Lower lobe of right lung (tissue), 2 donors: ENCODE results near the gene S100B. TPM values are rescaled to one million over a fixed set of nuclear protein-coding genes. Genes with fewer than 3 reads are reported as not detected.
A peak's percentile ranks its signal among the peaks of the same experiment; 100 is the strongest.

ENCODE experiments used
- ATAC-seq, 2 donors: fragments of 200-7000 bp; cut with Tn5 transposase; one replicate each; pipeline ENCODE4 v1.9.1; 2020 to 2022; ENCODE audit warnings: mild to moderate bottlenecking in 2 of 2, moderate library complexity in 2 of 2
- DNase-seq: peaks from one replicate; pipeline ENCODE4 v3.0.0-alpha.2; 2020
- H3K27ac ChIP-seq: fragments of 200-600 bp; one replicate; pipeline ENCODE4 v1.8.0; 2022
- H3K27me3 ChIP-seq: fragments of 200-600 bp; one replicate; pipeline ENCODE4 v1.8.0; 2022; ENCODE audit warnings: low read depth
- H3K36me3 ChIP-seq: fragments of 200-600 bp; one replicate; pipeline ENCODE4 v1.8.0; 2022; ENCODE audit warnings: mild to moderate bottlenecking
- H3K4me1 ChIP-seq: fragments of 200-600 bp; one replicate; pipeline ENCODE4 v1.8.0; 2022
- H3K4me3 ChIP-seq: fragments of 200-600 bp; one replicate; pipeline ENCODE4 v1.8.0; 2022; ENCODE audit warnings: mild to moderate bottlenecking
- H3K9me3 ChIP-seq: fragments of 200-600 bp; one replicate; pipeline ENCODE4 v1.8.0; 2022
- CTCF ChIP-seq: fragments of 200-600 bp; IDR thresholded peaks from one replicate; pipeline ENCODE4 v1.8.0; 2022; ENCODE audit warnings: antibody characterized with exemption, mild to moderate bottlenecking
- intact Hi-C: fragments of 100-400 bp; cut with DNase I; formaldehyde crosslinking; loops from one replicate; pipeline ENCODE4 v1.11.0; 2022
- total RNA-seq: library from RNA; stranded (reverse); fragmentation: NEBNext Ultra II Directional; extraction: Animal tissue kit (Norgen Biotek cat#: 25700); gene quantifications from one replicate; pipeline ENCODE4 v1.2.1, GENCODE V29; 2021
- donor health status: DM: no; HTN: yes; CAD: no; lungs with severe emphysema.

The S100B gene
- total RNA-seq, 1 donor from 2014 or later, result 4.5 TPM

GRCh38 chr21:46570631-46571030 is 34.3 kb downstream of the S100B start:
- Histone ChIP-seq H3K36me3 (peaks cover 54% of the 10 kb centered on the region), H3K9me3 (no peaks in the 10 kb centered on the region), H3K27me3 (no peaks in the 10 kb centered on the region), H3K4me1 (no peaks in the 10 kb centered on the region), H3K4me3 (no peak overlapping the region), H3K27ac (no peak overlapping the region)
- intact Hi-C loops, result no loop called here
- no peak for TF ChIP-seq CTCF
- ATAC-seq (no peak), DNase-seq (no peak)

GRCh38 chr21:46570119-46570518 is 34.8 kb downstream of the S100B start:
- Histone ChIP-seq H3K36me3 (peaks cover 60% of the 10 kb centered on the region), H3K27ac (no peak overlapping the region)
- no peak for ATAC-seq

GRCh38 chr21:46569081-46569480 is 35.8 kb downstream of the S100B start:
- no peak for TF ChIP-seq CTCF
- ATAC-seq (no peak), DNase-seq (no peak)
- Histone ChIP-seq H3K9me3 (no peaks in the 10 kb centered on the region), H3K27ac (no peak overlapping the region), H3K4me3 (no peak overlapping the region), H3K36me3 (peaks cover 70% of the 10 kb centered on the region), H3K4me1 (no peaks in the 10 kb centered on the region), H3K27me3 (no peaks in the 10 kb centered on the region)
- intact Hi-C loops, result no loop called here

More at GRCh38 chr21:46570119-46570518, 34.8 kb downstream of the S100B start:
- no peak for DNase-seq
- intact Hi-C loops, result no loop called here
- Histone ChIP-seq H3K9me3 (no peaks in the 10 kb centered on the region), H3K4me3 (no peak overlapping the region), H3K4me1 (no peaks in the 10 kb centered on the region), H3K27me3 (no peaks in the 10 kb centered on the region)
- TF ChIP-seq CTCF, result no peak

GRCh38 chr21:46568562-46568961 is 36.3 kb downstream of the S100B start:
- Histone ChIP-seq H3K9me3 (no peaks in the 10 kb centered on the region), H3K27me3 (no peaks in the 10 kb centered on the region), H3K27ac (no peak overlapping the region), H3K4me1 (no peaks in the 10 kb centered on the region), H3K36me3 (peaks cover 75% of the 10 kb centered on the region), H3K4me3 (no peak overlapping the region)
- intact Hi-C loops, result no loop called here
- no peak for TF ChIP-seq CTCF
- DNase-seq, result no peak
- no peak for ATAC-seq

- DNase-seq, result peak; percentile 16
- intact Hi-C loops, result no loop called here
- H3K36me3 ChIP-seq, result peaks cover 77% of the 10 kb centered on the region
Observed at GRCh38 chr21:46567348-46567747, 37.5 kb downstream of the S100B start.

More at GRCh38 chr21:46567348-46567747, 37.5 kb downstream of the S100B start:
- Histone ChIP-seq H3K4me3 (no peak overlapping the region), H3K27ac (no peak overlapping the region), H3K9me3 (no peaks in the 10 kb centered on the region), H3K4me1 (no peaks in the 10 kb centered on the region), H3K27me3 (no peaks in the 10 kb centered on the region)
- no peak for TF ChIP-seq CTCF
- ATAC-seq, result no peak
